ENCODE results near the gene CPOX. TPM values are rescaled to one million over a fixed set of nuclear protein-coding genes. Genes with fewer than 3 reads are reported as not detected.

The CPOX gene
- total and polyA plus RNA-seq, 2 of the 8 experiments (the other 6 are each of a cell fraction or from before 2014, with no cell fraction given), result 17.4 to 27.0 TPM

DNA sequence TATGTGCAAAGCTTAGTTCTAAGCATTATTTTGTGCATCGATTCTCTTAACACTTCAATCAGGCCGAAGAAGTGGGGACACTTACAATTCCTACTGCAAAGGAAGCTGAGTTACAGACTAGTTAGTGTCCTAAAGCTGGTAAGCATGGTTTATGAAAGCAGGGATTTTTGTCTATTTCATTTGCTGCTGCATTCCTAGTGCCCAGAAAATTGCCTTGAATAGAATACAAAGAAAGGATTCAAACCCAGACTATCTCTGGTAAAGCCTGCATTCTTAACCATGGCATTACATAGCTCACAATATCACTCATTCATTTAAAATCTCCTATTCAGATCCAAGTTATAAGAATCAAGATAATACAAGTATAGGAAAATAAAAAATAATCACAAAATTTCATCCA, 24.4 kb upstream of the CPOX start (continued):
- no peak for TF ChIP-seq BRCA1 (IDR thresholded peaks at IDR 0.05; ENCODE audit: low read depth, low read length)
